Mesenteric fat pad (tissue), 1 donor: ENCODE data around the gene USP44. TPM values are rescaled to one million over a fixed set of nuclear protein-coding genes. Genes with fewer than 3 reads are reported as not detected.

ENCODE experiments used
- total RNA-seq: library from RNA; stranded (reverse); fragmentation: NEBNext Ultra II Directional; extraction: Animal tissue kit (Norgen Biotek cat#: 25700); gene quantifications from one replicate; pipeline ENCODE4 v1.2.1, GENCODE V29; 2021
- donor health status: DM: yes; HTN: yes; CAD: no.

Gene USP44
- total RNA-seq, 1 donor from 2014 or later = 1.3 TPM

Other genes with a start within 250 kb of the USP44 start
- gene METAP2, start 77.3 kb downstream of the USP44 start, total RNA-seq = 55.6 TPM
- 11.6 TPM for gene NTN4, start 239.3 kb upstream of the USP44 start, total RNA-seq